Measurements from ENCODE around the gene S100A1.
"Not testable (repeated sequence)": the region's sequence is repeated elsewhere in the genome, so short reads cannot be mapped to it uniquely, and the experiment has no call there.

Gene S100A1

DNA sequence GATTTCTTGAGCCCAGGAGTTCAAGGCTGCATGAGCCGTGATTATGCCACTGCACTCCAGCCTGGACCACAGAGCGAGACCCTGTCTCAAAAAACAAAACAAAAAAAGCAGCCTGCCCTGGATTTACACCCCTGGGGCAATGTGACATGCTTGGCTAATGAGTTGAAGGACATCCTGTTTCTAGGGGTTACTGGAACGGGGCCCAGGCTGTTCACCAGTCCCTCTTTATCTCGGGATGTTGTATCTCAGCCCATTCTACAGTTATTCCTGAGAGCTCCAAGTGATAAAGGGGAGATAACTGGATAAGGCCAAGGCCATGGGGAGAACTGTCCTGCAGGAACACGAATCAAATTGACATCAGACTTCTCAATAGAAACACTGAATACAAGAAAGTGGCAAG is 40.9 kb upstream of the S100A1 start:
- TF ChIP-seq, protein P1, sequence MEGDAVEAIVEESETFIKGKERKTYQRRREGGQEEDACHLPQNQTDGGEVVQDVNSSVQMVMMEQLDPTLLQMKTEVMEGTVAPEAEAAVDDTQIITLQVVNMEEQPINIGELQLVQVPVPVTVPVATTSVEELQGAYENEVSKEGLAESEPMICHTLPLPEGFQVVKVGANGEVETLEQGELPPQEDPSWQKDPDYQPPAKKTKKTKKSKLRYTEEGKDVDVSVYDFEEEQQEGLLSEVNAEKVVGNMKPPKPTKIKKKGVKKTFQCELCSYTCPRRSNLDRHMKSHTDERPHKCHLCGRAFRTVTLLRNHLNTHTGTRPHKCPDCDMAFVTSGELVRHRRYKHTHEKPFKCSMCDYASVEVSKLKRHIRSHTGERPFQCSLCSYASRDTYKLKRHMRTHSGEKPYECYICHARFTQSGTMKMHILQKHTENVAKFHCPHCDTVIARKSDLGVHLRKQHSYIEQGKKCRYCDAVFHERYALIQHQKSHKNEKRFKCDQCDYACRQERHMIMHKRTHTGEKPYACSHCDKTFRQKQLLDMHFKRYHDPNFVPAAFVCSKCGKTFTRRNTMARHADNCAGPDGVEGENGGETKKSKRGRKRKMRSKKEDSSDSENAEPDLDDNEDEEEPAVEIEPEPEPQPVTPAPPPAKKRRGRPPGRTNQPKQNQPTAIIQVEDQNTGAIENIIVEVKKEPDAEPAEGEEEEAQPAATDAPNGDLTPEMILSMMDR (IDR thresholded peaks at IDR 0.05) = no peak
- no peak for TF ChIP-seq ZFX (IDR thresholded peaks at IDR 0.05; ENCODE audit: borderline replicate concordance)
- no peak overlapping the region for H3K27ac ChIP-seq

DNA sequence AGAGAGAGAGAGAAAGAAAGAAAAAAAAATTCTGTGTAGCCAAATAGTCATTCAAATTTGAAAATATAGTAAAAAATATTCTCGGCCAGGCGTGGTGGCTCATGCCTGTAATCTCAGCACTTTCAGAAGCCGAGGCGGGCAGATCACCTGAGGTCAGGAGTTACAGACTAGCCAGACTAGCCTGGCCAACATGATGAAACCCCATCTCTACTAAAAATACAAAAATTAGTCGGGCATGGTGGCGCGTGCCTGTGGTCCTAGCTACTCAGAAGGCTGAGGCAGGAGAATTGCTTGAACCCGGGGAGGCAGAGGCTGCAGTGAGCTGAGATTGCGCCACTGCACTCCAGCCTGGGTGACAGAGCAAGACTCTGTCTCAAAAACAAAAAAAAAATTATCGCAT is 40.2 kb upstream of the S100A1 start:
- not testable (repeated sequence) for H3K27ac ChIP-seq

DNA sequence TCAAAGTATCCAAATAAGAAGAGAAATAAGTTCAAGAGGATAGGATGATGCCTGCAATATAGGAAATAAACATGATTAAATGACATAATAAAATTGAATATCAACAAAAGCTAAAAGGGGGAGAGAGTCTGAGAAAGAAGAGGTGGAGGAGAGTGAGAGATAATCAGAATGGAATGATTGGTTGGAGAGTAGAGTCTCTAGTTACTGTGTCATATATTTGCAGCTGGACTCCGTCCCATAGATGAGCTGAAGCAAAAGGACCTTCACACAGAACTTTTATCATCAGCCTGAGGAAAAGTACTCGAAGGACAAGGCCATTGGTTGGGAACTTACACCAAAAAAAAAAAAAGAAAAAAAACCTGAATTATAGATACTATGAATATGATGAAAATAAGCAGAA is 39.8 kb upstream of the S100A1 start:
- TF ChIP-seq ZFX (IDR thresholded peaks at IDR 0.05; ENCODE audit: borderline replicate concordance) = no peak
- TF ChIP-seq, protein P1 (IDR thresholded peaks at IDR 0.05) = no peak

DNA sequence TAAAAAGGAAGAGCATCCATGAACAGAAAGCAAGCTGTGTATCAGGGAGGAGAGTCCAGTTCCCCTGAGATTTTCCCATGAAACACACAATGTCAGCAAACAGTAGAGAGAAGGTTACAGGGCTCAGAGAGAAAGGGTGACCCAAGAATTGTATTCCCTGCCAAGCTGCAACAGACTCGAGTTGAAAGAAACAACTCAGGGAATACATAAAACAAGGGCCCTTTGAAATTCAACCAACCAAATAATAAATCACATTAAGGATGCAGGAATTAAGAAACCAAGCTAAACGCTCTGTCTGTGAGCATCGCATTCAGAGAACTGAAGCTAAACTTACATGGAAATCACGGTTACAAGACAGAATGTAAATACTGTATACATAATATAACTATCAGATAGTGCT is 35.5 kb upstream of the S100A1 start:
- TF ChIP-seq, protein P1 (IDR thresholded peaks at IDR 0.05) = no peak
- no peak for TF ChIP-seq ZFX (IDR thresholded peaks at IDR 0.05; ENCODE audit: borderline replicate concordance)
- H3K27ac ChIP-seq = no peak overlapping the region

More for the DNA sequence above, 39.8 kb upstream of the S100A1 start:
- H3K27ac ChIP-seq = no peak overlapping the region

DNA sequence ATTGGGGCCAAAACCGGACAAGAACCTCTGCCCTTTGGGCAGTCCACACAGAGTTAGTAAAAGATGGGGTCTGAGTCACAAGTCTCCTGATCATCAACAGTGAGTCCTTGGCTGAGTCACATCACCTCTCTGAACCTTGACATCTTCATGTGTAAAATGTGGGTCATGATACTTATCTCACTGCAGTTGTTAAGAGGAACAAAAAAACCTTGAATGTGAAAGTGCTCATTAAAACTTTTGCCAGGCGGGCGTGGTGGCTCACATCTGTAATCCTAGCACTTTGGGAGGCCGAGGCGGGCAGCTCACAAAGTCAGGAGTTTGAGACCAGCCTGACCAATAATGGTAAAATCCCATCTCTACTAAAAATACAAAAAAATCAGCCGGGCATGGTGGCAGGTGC is 31.0 kb upstream of the S100A1 start:
- no peak overlapping the region for H3K27ac ChIP-seq
- TF ChIP-seq, protein P1 (IDR thresholded peaks at IDR 0.05) = no peak
- no peak for TF ChIP-seq ZFX (IDR thresholded peaks at IDR 0.05; ENCODE audit: borderline replicate concordance)

DNA sequence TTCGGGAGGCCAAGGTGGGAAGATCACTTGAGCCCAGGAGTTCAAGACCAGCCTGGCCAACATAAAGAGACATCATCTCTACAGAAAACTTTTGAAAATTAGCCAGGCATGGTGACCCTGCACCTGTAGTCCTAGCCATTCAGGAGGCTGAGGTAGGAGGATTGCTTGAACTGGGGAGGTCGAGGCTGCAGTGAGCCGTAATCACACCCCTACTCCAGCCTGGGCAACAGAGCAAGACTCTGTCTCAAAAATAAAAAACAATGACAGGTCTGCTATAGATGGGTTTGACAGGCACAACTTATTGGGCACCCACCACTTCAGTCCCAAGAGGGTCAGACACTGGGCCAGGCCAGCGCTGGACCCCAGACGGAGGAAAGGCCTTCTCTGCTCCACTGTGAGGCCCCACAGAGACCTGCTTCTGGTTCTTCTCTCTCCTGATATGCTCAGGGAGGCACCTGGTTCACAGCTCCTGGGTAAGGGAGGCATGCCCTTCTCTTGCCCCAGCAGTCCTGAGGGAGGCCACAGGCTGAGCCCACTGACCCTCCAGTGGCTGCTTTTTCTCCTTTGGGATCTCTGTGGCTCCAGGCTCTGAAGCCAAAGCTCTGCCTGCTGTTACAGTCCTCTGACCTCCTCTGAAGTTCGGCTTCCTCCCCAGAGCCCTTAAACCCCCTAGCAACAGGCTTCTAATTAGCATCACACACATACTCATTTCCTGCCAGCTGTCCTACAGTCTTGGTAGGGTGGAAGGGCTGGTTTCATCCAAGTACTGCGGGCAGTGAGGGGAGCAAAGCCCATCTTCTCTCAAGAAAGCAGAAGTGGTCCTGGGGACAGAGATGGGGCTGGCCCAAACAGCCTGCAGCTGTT is 29.7 kb upstream of the S100A1 start:
- no peak for TF ChIP-seq ZFX (IDR thresholded peaks at IDR 0.05; ENCODE audit: borderline replicate concordance)
- TF ChIP-seq, protein P1 (IDR thresholded peaks at IDR 0.05) = no peak
- H3K27ac ChIP-seq = no peak overlapping the region

DNA sequence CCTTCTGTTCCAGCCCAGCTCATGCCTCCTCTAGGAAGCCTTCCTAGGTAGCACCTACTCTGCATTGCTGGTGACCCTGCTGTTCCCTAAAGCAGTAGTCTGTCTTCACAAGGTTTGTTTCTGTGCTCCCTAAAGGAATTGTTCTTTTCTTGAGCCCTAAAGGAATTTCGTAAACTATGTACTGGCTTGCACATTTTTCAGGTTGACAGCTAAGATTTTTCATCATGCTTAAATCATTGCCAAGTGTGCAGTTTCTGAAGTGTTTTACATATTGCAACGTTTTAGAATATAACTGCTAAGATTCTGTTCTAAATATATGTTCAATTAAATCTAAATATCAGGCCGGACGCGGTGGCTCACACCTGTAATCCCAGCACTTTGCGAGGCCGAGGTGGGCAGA is 28.4 kb upstream of the S100A1 start:
- TF ChIP-seq, protein P1 (IDR thresholded peaks at IDR 0.05) = no peak
- H3K27ac ChIP-seq = no peak overlapping the region

DNA sequence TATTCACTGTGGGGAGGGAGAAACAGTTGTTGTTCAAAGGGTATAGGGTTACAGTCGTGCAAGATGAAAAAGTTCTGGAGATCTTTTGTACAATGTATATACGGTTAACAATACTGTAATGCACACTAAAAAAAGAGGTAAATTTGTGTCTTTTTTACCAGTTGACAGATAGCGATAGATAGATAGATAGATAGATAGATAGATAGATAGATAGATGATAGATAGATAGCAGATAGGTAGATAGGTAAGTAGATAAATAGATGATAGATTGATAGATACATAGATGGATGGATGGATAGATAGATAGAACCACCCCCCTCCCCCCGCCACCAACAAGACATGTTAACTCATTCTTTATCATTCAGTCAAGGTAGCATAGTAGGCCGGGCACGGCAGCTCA is 25.5 kb upstream of the S100A1 start:
- H3K27ac ChIP-seq = no peak overlapping the region
- TF ChIP-seq ZFX (IDR thresholded peaks at IDR 0.05; ENCODE audit: borderline replicate concordance) = no peak
- TF ChIP-seq, protein P1 (IDR thresholded peaks at IDR 0.05) = no peak
